Effector memory CD4-positive, alpha-beta T cell (primary cell): ENCODE results near the gene LTV1.

Experiments used
- DNase-seq, 3 donors: peaks; one replicate each; pipeline ENCODE4 v3.0.0-alpha.2; 2020
- H3K27ac ChIP-seq: 2 replicates; pipeline ENCODE4 v1.7.0; 2013; ENCODE audit warnings: mild to moderate bottlenecking, low read length, moderate library complexity; ENCODE audit not compliant: insufficient read depth, poor library complexity, severe bottlenecking
- H3K27me3 ChIP-seq: replicated peaks from 2 replicates; pipeline ENCODE4 v1.7.0; 2013; ENCODE audit warnings: mild to moderate bottlenecking, low read length; ENCODE audit not compliant: insufficient read depth, control insufficient read depth, poor library complexity, severe bottlenecking
- H3K36me3 ChIP-seq: 2 replicates; pipeline ENCODE4 v1.7.0; 2013; ENCODE audit warnings: mild to moderate bottlenecking, low read length, moderate library complexity; ENCODE audit not compliant: control insufficient read depth, insufficient read depth
- H3K4me1 ChIP-seq: 2 replicates; pipeline ENCODE4 v1.7.0; 2013; ENCODE audit warnings: low read length, mild to moderate bottlenecking; ENCODE audit not compliant: control insufficient read depth, insufficient read depth, poor library complexity, severe bottlenecking
- H3K4me3 ChIP-seq: 2 replicates; pipeline ENCODE4 v1.7.0; 2013; ENCODE audit warnings: low read length, low read depth, mild to moderate bottlenecking; ENCODE audit not compliant: insufficient read depth, poor library complexity, severe bottlenecking
- H3K9me3 ChIP-seq: 2 replicates; pipeline ENCODE4 v1.7.0; 2013; ENCODE audit warnings: mild to moderate bottlenecking, low read length, moderate library complexity; ENCODE audit not compliant: control insufficient read depth

LTV1 gene

DNA sequence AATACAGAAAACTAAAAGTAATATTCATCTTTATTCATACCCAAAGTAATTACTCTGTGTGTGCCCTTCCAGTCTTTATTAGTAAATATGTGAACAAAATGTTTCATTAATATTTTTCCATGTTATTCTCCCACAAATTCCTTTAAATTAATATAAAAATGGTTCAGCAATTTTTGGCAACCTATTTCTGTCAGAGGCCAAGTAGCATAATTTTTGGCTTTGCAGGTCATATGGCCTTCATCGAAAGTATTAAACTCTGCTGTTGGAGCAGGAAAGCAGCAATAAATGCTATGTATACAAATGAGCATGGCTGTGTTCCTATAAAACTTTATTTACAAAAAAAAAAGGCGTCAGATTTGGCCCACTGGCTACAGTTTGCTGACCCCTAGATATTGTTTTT lies 37.3 kb downstream of the LTV1 start:
- no peaks in the 10 kb centered on the region for H3K9me3 ChIP-seq
- H3K4me1 ChIP-seq, result no peaks in the 10 kb centered on the region
- H3K4me3 ChIP-seq, result no peak overlapping the region
- H3K27me3 ChIP-seq, result no peaks in the 10 kb centered on the region
- DNase-seq, result no peak
- no peak overlapping the region for H3K27ac ChIP-seq
- H3K36me3 ChIP-seq, result no peaks in the 10 kb centered on the region

DNA sequence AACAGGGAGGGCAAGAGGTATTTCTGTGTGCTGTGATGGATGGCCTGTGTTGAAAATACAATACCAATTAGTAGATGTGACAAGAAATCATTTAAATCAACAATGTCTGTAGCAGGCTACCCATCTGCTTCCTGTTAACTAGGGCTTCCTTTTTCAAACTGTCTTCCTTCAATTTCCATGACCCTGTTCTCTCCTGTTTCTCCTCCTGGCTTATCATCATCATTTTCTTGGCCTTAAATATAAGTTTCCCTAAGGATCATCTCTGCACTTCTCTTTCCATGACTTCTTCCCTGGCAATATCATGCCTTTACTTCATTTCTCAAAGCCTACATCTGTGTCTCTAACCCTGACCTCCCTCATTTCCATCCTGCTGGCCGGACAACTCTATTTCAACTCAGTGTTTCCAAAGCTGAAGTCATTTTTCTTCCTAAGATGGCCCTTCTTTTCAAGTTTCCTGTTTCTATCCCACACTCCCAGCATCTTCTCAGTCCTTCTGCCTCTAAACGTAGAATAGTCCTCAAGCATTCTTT lies 39.3 kb downstream of the LTV1 start:
- no peaks in the 10 kb centered on the region for H3K36me3 ChIP-seq
- no peak overlapping the region for H3K4me3 ChIP-seq
- H3K9me3 ChIP-seq, result no peaks in the 10 kb centered on the region
- no peaks in the 10 kb centered on the region for H3K4me1 ChIP-seq
- DNase-seq, result no peak
- no peak overlapping the region for H3K27ac ChIP-seq
- H3K27me3 ChIP-seq, result no peaks in the 10 kb centered on the region

DNA sequence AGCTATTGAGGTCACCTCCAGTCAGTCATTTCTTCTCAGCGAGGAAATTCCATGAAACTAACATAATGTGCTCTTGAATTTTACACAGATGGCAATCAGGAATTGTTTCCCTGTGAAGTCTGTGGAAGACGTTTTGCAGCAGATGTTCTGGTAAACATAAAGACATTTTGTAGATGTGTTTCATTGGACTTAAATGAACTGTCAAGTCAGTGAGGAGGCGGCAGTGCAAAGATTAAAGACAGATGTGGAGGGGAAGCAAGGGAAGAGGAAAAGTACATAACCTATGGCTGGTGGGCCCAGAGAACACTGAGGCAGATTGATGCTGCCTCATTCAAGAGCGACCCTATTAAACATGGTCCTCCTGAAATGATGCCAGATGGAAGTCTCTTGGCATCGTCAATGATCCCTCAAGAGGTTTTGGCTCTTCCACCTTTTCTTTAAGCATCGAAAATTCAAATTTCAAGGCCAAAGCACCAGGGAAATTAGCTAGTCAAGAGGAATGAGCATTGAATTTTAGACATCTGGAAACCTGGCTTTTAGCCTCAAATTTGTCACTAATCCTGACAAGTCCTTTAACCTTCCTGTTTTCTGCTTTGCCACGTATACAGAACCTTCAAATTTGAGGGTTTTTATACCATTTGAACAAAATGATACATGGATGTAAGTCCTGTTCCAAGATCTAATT lies 41.2 kb downstream of the LTV1 start:
- Histone ChIP-seq H3K4me3 (no peak overlapping the region), H3K27ac (no peak overlapping the region), H3K36me3 (no peaks in the 10 kb centered on the region), H3K27me3 (no peaks in the 10 kb centered on the region), H3K9me3 (no peaks in the 10 kb centered on the region), H3K4me1 (no peaks in the 10 kb centered on the region)
- no peak for DNase-seq

DNA sequence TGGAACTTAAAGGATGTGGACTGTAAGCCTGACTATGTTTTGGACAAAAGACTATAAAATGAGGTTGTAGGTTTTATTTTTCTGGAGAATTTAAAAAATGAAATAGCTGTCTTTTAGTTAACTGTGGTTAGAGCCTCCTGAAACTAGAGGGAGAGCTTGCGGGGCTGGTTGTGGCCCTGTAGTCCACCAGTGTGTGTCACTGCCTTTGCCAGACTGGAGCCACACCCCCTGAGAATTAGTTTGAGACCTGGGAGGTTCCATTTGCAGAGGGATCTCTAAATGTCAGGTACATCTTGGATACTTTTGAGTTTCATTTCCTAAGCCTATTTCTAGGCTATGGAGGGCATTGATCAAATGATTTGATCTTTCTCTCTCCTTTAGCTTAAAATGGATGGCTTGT lies 42.0 kb downstream of the LTV1 start:
- no peak for DNase-seq
- Histone ChIP-seq H3K4me3 (no peak overlapping the region), H3K27ac (no peak overlapping the region), H3K9me3 (no peaks in the 10 kb centered on the region), H3K36me3 (no peaks in the 10 kb centered on the region), H3K4me1 (no peaks in the 10 kb centered on the region), H3K27me3 (no peaks in the 10 kb centered on the region)

DNA sequence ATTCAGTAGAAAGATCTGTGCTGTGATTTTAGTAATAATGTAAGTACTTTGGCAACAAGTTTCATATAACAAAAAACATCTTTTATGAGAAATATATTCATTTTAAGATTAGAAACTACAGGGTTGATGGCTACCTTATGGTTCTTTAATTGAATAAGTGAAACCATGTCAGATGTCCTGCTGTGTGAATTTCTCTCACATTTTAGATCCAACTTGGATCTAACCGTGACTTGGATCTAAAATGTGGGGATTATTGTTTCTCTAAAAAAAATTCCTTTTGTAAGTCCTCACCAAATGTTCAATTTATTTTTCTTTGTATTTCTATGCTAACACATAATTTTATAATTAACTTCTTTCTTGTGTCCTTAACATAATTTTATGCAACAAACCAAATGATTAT lies 51.5 kb downstream of the LTV1 start:
- Histone ChIP-seq H3K4me1 (no peaks in the 10 kb centered on the region), H3K27me3 (no peaks in the 10 kb centered on the region), H3K4me3 (no peak overlapping the region), H3K9me3 (no peaks in the 10 kb centered on the region), H3K36me3 (no peaks in the 10 kb centered on the region), H3K27ac (no peak overlapping the region)
- no peak for DNase-seq

DNA sequence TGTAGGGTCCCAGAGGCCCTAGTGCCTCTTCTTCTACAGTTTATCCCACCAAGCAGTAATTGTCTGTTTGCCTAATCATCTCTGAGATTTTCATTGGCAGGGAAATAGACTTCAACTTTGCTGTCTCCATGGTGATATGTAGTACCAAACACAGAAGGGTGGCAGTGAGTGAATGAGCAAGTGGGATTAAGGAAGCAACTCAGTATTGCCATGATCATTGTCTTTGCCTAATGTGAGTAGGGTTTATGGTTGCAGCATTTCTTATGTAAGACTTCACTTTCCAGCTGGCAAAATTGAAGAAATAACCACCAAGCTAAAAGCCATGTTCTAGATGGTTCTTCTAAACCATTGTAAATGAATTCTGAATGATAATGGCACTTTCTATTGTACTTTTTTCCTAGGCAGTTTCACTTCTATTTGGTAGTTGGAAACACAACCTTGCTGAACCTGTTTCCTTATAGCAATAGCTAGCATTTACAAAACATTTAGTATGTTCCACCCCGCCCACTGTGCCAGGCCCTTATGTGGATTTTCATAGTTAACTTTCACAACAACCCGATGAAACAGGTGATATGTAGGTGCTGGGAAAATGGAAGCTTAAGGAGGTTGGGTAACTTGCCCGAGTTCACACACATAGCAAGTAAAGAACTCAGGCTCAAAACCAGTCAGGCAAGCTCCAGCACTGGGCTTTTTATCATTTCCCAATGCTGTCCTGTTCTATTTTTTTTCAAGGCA lies 53.2 kb downstream of the LTV1 start:
- no peak for DNase-seq
- no peak overlapping the region for H3K27ac ChIP-seq
- no peaks in the 10 kb centered on the region for H3K36me3 ChIP-seq

DNA sequence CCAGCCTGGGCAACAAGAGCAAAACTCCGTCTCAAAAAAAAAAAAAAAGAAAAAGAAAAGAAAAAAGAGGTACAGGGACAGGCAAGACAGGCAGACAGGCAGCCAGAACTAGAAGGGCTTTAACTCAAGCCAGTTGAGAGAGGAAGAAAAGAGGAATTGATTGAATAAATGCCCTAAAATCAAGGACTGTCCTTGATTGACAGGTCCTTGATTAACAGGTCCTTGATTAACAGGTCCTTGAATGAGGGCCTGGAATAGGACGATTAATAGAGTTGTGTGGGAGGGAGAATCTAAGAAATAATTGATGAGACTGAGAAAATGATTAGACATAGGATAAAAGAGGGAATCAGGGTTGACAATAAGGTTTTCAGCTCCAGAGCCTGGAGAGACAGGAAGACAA lies 57.2 kb downstream of the LTV1 start:
- H3K4me3 ChIP-seq, result no peak overlapping the region
- DNase-seq, result no peak
- H3K9me3 ChIP-seq, result no peaks in the 10 kb centered on the region
- no peaks in the 10 kb centered on the region for H3K4me1 ChIP-seq
- H3K36me3 ChIP-seq, result no peaks in the 10 kb centered on the region
- no peak overlapping the region for H3K27ac ChIP-seq
- no peaks in the 10 kb centered on the region for H3K27me3 ChIP-seq

More for the DNA sequence above, 53.2 kb downstream of the LTV1 start:
- H3K4me1 ChIP-seq, result no peaks in the 10 kb centered on the region
- H3K9me3 ChIP-seq, result no peaks in the 10 kb centered on the region
- H3K4me3 ChIP-seq, result no peak overlapping the region
- no peaks in the 10 kb centered on the region for H3K27me3 ChIP-seq

DNA sequence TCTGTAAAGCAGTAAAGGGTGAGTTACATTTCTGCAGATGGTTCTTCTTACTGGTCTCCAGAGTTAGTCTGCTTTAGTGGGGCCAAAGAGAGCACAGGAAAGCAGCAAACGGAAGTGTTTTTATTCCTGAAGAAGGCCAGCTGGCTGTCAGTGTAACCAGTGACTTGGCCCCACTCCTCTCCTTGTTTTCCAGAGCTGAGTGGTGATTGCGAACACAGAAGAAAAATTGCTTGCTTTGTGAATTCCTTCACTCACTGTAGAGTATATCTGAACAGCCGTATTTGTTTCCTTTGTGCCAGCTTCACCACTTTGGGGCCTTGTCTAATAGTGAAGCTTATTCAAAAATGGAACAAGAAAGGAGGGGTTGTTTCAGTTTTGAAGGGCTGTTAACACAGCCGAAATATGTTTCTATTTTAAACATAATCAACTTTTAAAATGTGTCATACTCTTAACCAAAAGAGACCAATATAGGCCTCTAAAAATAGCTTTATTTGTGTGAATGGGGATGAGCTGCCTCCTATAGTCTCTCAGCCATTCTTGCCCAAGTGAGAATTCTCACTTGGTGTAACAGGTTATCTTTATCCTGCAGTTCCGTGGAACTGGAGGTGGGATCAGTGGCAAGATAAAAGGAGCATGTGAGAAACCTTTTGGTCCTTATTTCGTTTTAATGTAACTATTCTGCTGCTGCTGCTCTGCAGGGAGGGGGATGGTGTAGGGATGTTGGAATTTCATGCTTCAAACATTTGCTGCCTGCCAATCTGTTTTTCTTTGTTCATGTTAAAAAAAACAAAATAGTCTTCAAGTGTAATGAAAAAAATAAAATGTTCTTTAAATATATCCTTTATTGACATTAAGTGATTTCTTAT lies 59.0 kb downstream of the LTV1 start:
- H3K36me3 ChIP-seq, result no peaks in the 10 kb centered on the region
- H3K4me3 ChIP-seq, result no peak overlapping the region
- no peaks in the 10 kb centered on the region for H3K27me3 ChIP-seq
- no peaks in the 10 kb centered on the region for H3K4me1 ChIP-seq
- no peaks in the 10 kb centered on the region for H3K9me3 ChIP-seq
- DNase-seq, result no peak
- no peak overlapping the region for H3K27ac ChIP-seq

DNA sequence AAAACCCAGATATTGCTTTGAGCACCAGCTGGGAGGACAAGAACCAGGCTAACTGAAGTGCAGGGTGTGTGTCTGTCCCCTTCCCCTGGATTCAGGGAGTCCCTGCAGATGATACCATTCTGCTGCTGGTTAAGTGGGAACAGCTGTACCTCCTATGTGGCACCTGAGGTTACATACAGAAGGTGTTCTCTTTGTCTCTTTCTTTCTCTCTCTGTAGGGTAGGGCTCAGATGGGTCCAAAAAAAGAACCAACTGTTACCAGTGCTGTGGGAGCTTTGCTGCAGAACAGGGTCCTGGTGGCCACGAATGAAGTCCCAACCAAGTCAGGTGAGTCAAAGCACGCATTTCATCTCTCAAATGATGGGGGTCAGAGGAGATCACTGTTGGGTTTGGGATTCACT lies 59.7 kb downstream of the LTV1 start:
- DNase-seq, result no peak
- H3K4me3 ChIP-seq, result no peak overlapping the region
- H3K9me3 ChIP-seq, result no peaks in the 10 kb centered on the region
- H3K27ac ChIP-seq, result no peak overlapping the region
- no peaks in the 10 kb centered on the region for H3K36me3 ChIP-seq
- H3K4me1 ChIP-seq, result no peaks in the 10 kb centered on the region
- no peaks in the 10 kb centered on the region for H3K27me3 ChIP-seq
